K562 (cell line): ENCODE results near the gene KRT8. TPM values are rescaled to one million over a fixed set of nuclear protein-coding genes. Genes with fewer than 3 reads are reported as not detected.

ENCODE experiments used
- DACH1 ChIP-seq: fragments of 450-650 bp; IDR thresholded peaks from 2 replicates; pipeline ENCODE4 v1.6.1; 2018; ENCODE audit not compliant: partially characterized antibody
- DIDO1 ChIP-seq: fragments of 450-650 bp; IDR thresholded peaks from 2 replicates; pipeline ENCODE4 v1.6.1; 2016; ENCODE audit warnings: low read depth, missing biosample characterization, missing genetic modification characterization
- LARP7 ChIP-seq: fragments of 450-650 bp; IDR thresholded peaks from 2 replicates; pipeline ENCODE4 v1.6.1; 2016
- MCM2 ChIP-seq: fragments of 450-650 bp; IDR thresholded peaks from 2 replicates; pipeline ENCODE4 v1.6.1; 2017; ENCODE audit warnings: low read depth, mild to moderate bottlenecking
- POLR2AphosphoS2 ChIP-seq: IDR thresholded peaks from 2 replicates; pipeline ENCODE4 v1.6.1; 2012; ENCODE audit warnings: low read length, improper control_type of control experiment
- RBFOX2 ChIP-seq: fragments of 200-400 bp; formaldehyde crosslinking; IDR thresholded peaks from 2 replicates; pipeline ENCODE4 v1.6.1; 2017; ENCODE audit warnings: low read depth, mild to moderate bottlenecking, low read length, moderate library complexity
- RUNX1 ChIP-seq: sonication (generic); IDR thresholded peaks from 2 replicates; pipeline ENCODE4 v1.6.1; 2016; ENCODE audit warnings: antibody characterized with exemption, low read depth
- SUPT5H ChIP-seq: fragments of 450-650 bp; IDR thresholded peaks from 2 replicates; pipeline ENCODE4 v1.6.1; 2016
- TAL1 ChIP-seq: fragments of 450-650 bp; IDR thresholded peaks from 2 replicates; pipeline ENCODE4 v1.6.1; 2016; ENCODE audit warnings: mild to moderate bottlenecking
- TBL1XR1 ChIP-seq, 2 experiments: IDR thresholded peaks; 2 replicates each; pipeline ENCODE4 v1.6.1; 2012; ENCODE audit warnings: improper control_type of control experiment in 2 of 2, low read length in 2 of 2, mild to moderate bottlenecking in 1 of 2
- TFAM ChIP-seq: fragments of 250-450 bp; sonication (Bioruptor Pico); conservative IDR thresholded peaks from 2 replicates; pipeline ENCODE4 v1.5.0; 2021; ENCODE audit warnings: mild to moderate bottlenecking, moderate library complexity
- polyA plus RNA-seq, 8 experiments: library from polyadenylated mRNA; depleted of rRNA in 4 of 8; stranded (reverse) in 5 of 8; unstranded in 3 of 8; fragments of >200 nt; fragmentation: Nextera tagmentation in 2 of 8; fragmentation: Illumina TruSeq in 1 of 8; extraction: Ambion mirVana in 2 of 8; extraction: Trizol in 1 of 8; gene quantifications; 2 replicates each; pipeline versions ENCODE4 v1.2.1 to v1.2.3, GENCODE V29; 2011 to 2014; ENCODE audit warnings: inconsistent platforms in 1 of 8, missing spikeins in 1 of 8
- total RNA-seq, 7 experiments: library from RNA; depleted of rRNA in 6 of 7; stranded (reverse); fragments of >200 nt in 6 of 7; fragmentation: Illumina TruSeq in 2 of 7; extraction: Trizol in 2 of 7; gene quantifications; 2 replicates each; pipeline versions ENCODE4 v1.2.1 to v1.2.3, GENCODE V29; 2011 to 2021; ENCODE audit warnings: low replicate concordance in 1 of 7
- TF ChIP-seq, protein P1 (sequence below): fragments of 250-450 bp; sonication (Bioruptor Pico); IDR thresholded peaks from 2 replicates; pipeline ENCODE4 v1.8.0; 2021; ENCODE audit warnings: mild to moderate bottlenecking, moderate library complexity
- TF ChIP-seq, protein P2 (sequence below): sonication (generic); formaldehyde crosslinking; IDR thresholded peaks from 2 replicates; pipeline ENCODE4 v1.8.0; 2022; ENCODE audit warnings: missing genetic modification reagents, mild to moderate bottlenecking, moderate library complexity, borderline replicate concordance
- TF ChIP-seq, protein P3 (sequence below): fragments of 450-650 bp; formaldehyde crosslinking; IDR thresholded peaks from 2 replicates; pipeline ENCODE4 v1.4.0; 2022; ENCODE audit warnings: missing genetic modification characterization

The KRT8 gene
- total and polyA plus RNA-seq, 9 of the 15 experiments (the other 6 are each of a cell fraction or from before 2014, with no cell fraction given): 41.5 to 661 (median 260) TPM

DNA sequence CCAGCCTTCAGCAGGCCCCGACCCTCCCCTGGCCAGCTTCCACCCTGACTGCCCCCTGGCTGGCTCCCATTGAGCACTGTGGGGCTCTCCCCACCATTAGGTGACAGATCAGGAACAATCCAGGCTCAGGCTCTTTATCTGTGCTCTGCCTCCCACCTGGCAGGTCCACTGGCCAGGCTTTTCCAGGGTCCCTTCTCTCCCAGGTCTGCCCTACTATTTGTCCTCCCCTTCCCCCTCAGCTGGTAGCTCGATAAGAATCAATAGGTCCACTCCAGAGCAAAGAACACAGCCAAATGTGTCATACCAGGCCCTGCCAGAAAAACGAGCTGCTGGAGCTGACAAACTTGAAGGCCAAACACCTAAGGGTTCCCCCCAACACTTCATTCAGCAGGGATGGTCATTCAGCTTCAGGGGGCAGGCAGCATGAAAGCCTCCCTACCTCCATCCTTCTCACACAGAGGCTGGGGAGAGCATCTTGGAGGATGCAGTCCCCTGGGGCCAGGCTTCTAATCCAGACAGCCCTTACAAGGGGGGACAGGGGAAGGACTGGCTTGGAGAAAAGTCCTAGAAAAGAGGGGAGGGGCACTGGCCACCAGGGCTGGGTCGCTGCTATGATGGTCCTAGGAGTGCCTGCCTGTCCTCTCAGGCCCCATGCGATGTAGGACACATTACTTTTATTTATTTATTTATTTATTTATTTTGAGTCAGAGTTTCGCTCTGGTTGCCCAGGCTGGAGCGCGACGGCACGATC is 42.1 kb upstream of the KRT8 start (continued):
- TF ChIP-seq RBFOX2: no peak
- TF ChIP-seq TBL1XR1 (IDR thresholded peaks at IDR 0.05; ENCODE audit: low read length in 2 of 2): no peak
- no peak for TF ChIP-seq TAL1
- no peak for TF ChIP-seq MCM2
- TF ChIP-seq, protein P1, sequence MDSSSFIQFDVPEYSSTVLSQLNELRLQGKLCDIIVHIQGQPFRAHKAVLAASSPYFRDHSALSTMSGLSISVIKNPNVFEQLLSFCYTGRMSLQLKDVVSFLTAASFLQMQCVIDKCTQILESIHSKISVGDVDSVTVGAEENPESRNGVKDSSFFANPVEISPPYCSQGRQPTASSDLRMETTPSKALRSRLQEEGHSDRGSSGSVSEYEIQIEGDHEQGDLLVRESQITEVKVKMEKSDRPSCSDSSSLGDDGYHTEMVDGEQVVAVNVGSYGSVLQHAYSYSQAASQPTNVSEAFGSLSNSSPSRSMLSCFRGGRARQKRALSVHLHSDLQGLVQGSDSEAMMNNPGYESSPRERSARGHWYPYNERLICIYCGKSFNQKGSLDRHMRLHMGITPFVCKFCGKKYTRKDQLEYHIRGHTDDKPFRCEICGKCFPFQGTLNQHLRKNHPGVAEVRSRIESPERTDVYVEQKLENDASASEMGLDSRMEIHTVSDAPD: no peak
- TF ChIP-seq RUNX1: no peak
- TF ChIP-seq DACH1: peak; percentile 25
- TF ChIP-seq, protein P2, sequence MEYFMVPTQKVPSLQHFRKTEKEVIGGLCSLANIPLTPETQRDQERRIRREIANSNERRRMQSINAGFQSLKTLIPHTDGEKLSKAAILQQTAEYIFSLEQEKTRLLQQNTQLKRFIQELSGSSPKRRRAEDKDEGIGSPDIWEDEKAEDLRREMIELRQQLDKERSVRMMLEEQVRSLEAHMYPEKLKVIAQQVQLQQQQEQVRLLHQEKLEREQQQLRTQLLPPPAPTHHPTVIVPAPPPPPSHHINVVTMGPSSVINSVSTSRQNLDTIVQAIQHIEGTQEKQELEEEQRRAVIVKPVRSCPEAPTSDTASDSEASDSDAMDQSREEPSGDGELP: peak; percentile 60; the same call in 1 of the 2 replicates
- peak; percentile 17; the same call in 1 of the 2 replicates for TF ChIP-seq SUPT5H
- TF ChIP-seq POLR2AphosphoS2: peak; percentile 76
- TF ChIP-seq DIDO1 (tag): no peak
- TF ChIP-seq TFAM (CRISPR knock-in tag): no peak
- TF ChIP-seq LARP7: no peak
- TF ChIP-seq, protein P3, sequence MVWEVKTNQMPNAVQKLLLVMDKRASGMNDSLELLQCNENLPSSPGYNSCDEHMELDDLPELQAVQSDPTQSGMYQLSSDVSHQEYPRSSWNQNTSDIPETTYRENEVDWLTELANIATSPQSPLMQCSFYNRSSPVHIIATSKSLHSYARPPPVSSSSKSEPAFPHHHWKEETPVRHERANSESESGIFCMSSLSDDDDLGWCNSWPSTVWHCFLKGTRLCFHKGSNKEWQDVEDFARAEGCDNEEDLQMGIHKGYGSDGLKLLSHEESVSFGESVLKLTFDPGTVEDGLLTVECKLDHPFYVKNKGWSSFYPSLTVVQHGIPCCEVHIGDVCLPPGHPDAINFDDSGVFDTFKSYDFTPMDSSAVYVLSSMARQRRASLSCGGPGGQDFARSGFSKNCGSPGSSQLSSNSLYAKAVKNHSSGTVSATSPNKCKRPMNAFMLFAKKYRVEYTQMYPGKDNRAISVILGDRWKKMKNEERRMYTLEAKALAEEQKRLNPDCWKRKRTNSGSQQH (CRISPR knock-in tag): no peak
- TF ChIP-seq, all 486 proteins: peak for 7
